Subcutaneous adipose tissue (tissue), 4 donors: Measurements from ENCODE around the gene MRNIP. TPM values are rescaled to one million over a fixed set of nuclear protein-coding genes. Genes with fewer than 3 reads are reported as not detected.

Source experiments
- CTCF ChIP-seq: fragments of 450-650 bp; IDR thresholded peaks from one replicate; pipeline ENCODE4 v1.5.1; 2016; ENCODE audit warnings: low read depth, mild to moderate bottlenecking, control low read depth, antibody characterized with exemption, moderate library complexity
- total RNA-seq, 4 donors: library from RNA; depleted of rRNA; stranded (reverse); fragments of >200 nt; gene quantifications; one replicate each; pipeline ENCODE4 v1.1.0, GENCODE V29; 2016

The MRNIP gene
- total RNA-seq, 4 donors from 2014 or later, result 14.5 to 46.0 (median 31.0) TPM

GRCh38 chr5:179873588-179874110 is 15.0 kb upstream of the MRNIP start:
- no peak for TF ChIP-seq CTCF

DNA sequence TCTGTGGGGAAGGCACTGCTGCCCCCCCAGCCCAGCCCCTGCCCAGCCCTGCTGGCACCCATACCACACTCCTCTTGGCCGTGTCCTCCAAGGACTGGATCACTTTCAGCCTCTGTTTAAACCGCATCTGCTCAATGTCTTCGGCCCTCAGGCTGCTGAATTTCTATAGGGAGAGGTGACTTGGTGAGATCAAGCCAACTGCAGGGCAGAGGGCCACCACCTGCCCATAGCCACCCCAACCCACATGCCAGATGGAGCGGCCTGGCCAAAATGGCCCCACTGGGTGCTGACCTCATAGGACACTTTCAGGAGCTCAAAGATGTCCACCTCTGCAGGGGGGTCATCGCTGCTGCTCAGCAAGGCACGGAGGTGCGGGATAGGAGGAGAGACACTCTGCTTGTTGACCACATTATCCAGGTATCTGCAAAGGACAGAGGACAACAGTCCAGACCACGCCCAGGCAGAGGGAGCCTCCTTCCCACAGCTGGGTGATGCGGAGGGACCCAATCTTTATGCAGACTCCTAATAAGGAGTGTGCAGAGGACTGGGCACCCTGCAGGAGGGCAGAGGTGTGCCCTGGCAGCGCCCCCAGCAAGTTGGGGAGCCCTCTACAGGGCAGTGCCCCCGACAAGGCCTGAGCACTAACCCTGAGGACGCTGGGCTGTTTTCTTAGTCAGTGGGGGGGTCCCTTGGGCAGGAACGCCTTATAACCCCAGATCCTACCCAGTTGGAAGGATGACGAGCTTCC is 14.4 kb upstream of the MRNIP start:
- no peak for TF ChIP-seq CTCF

DNA sequence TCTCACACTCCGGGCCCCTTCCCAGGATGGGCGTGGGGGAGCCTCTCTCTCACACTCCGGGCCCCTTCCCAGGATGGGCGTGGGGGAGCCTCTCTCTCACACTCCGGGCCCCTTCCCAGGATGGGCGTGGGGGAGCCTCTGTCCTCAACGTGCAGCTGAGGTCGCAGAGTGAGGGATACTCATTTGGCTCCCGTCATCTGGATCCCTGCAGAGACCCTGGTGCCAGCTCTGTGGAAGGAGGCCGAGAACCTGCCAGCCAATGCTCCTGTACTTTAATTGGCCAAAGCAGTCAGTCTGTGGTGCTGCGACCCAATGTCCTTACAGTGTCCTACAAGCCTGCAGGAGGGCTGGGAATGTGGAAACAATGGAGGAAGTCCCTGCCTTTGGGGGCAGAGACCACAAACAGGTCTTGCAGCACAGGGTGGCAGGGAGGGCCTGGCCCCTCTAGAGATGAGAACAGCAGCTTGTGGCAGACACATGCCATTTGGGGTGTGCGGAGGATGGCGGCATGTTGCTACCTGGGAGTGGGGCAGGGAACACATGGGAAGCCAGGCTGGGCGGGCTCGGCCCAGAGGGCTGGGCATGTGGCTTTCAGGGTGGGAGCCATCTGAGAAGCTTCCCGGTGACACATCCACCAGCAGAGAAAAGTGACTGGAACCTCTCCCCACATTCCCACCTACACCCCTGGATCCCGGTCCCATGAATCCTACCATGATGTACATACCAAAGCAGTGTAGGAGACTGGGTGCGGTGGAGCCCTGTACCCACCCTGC is 13.6 kb upstream of the MRNIP start:
- TF ChIP-seq CTCF, result no peak

- no peak for TF ChIP-seq CTCF
Observed at GRCh38 chr5:179870952-179871351, 12.3 kb upstream of the MRNIP start.

DNA sequence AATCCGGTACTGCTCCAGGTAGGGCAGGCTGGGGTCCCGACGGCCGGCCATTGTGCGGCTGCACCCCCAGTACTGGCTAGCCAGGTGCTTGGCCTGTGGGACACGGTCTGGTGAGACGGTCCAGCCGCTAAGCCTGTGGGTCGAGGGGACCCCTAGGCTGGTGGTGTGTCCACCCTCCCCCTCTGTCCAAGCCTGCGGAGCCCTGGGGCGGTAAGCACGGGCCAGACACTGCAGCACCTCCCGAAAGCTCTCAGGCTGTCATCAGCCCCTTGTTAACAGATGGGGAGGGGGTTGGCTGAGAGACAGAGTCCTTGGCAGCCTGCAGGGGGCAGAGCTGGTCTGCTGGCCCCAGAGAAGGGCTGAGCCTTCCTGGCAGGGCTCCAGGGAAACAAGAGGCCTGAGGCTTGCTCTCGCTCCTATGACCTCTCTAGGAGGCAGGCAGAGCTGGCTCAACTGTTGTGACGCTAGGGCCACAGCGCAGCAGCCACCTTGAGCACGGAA is 11.8 kb upstream of the MRNIP start:
- TF ChIP-seq CTCF, result no peak

- TF ChIP-seq CTCF, result no peak
Observed at GRCh38 chr5:179869641-179870402, 11.2 kb upstream of the MRNIP start.

DNA sequence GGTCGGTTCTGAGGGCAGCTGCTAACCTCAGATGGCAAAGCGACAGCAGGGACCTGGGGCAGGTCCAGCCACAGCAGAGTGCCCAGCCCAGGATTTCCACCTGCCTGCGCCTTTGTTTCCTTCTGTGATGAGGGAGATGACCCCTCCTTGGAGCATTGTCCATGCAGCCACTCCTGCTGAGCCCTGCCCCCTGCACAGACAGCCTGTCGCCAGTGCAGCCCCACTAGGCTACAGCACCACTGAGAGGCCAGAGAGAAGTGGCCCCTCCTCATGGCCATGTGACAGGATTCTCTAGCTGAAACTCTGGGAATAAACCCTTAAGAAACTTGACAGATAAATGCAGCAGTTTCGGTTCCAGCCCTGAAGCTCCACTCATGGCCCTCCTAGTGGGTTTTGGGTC is 10.5 kb upstream of the MRNIP start:
- TF ChIP-seq CTCF, result no peak
